ENCODE measurements around the gene CCDC51. TPM values are rescaled to one million over a fixed set of nuclear protein-coding genes. Genes with fewer than 3 reads are reported as not detected.

Gene CCDC51
- total and polyA plus RNA-seq, 2 of the 13 experiments (the other 11 are each of a cell fraction or from before 2014, with no cell fraction given) = 18.1 to 29.4 TPM

DNA sequence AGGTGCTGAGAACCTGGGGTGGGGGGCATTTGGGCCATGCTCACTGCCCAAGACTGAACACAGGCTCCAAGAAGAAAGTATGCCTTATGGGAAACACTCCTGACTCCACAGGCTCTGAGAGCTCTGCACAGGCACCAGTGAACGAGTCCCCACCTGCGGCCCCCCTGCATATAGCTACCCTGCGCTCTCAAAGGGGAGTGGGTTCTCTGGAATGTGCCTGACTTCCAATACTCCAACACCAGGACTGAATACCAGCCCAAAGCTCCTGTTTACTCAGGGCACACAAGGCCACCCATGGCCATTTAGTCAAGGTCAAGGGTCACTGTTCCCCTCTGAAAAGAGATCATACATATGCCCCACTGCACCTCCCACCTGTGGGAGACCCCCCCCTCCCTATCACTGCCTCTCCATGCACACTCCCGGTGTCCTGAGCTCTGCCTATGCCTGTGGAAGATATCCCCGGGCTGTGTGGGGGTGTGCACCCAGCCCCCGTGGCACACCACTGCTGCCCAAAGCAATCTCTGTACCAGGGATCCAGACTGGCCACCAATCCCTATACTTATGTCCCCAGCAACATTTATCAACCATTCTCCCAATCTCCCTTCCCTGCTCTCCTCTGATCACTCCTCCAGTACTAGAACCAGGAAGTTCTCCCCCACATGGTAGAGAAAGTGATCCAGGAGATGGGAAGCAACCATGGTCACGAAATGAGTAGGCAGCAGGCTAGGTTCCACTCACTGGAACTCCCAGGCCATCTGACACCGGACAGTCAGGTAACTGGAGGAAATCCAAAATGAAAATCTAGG is 8.5 kb downstream of the CCDC51 start (continued):
- TF ChIP-seq NFKBIZ (CRISPR knock-in tag; IDR thresholded peaks at IDR 0.05) (peak; percentile 82; the same call in 1 of the 2 replicates), ZNF331 (CRISPR knock-in tag; IDR thresholded peaks at IDR 0.05) (peak; percentile 84), DMAP1 (CRISPR knock-in tag; IDR thresholded peaks at IDR 0.05) (peak; percentile 78; the same call in 1 of the 2 replicates), SUZ12 (IDR thresholded peaks at IDR 0.05; ENCODE audit: low read depth, low read length) (no peak), NONO (IDR thresholded peaks at IDR 0.05) (no peak), NONO (CRISPR knock-in tag; conservative IDR thresholded peaks at IDR 0.05) (peak; percentile 65; the same call in 1 of the 2 replicates), CREBL2 (CRISPR knock-in tag; IDR thresholded peaks at IDR 0.05; ENCODE audit: borderline replicate concordance) (no peak), FOXK2 (IDR thresholded peaks at IDR 0.05) (no peak), ZNF124 (CRISPR knock-in tag; IDR thresholded peaks at IDR 0.05) (0 out of 2 replicates have a peak, but pooled peaks have one; percentile 40), POLR2AphosphoS5 (IDR thresholded peaks at IDR 0.05; ENCODE audit: low read depth, low read length) (peak; percentile 52; the same call in 1 of the 2 replicates), SNAPC2 (CRISPR knock-in tag; IDR thresholded peaks at IDR 0.05) (no peak), NFRKB (IDR thresholded peaks at IDR 0.05) (no peak), HNRNPLL (IDR thresholded peaks at IDR 0.05; ENCODE audit: low read depth, low read length, poor library complexity, severe bottlenecking) (no peak), E2F1 (CRISPR knock-in tag; IDR thresholded peaks at IDR 0.05) (no peak), KDM6A (CRISPR knock-in tag; IDR thresholded peaks at IDR 0.05; ENCODE audit: low read depth) (peak; percentile 92), PRPF4 (IDR thresholded peaks at IDR 0.05; ENCODE audit: low read depth, low read length, poor library complexity, severe bottlenecking) (no peak), ZNF17 (CRISPR knock-in tag; IDR thresholded peaks at IDR 0.05) (no peak)
- TF ChIP-seq, protein P1, sequence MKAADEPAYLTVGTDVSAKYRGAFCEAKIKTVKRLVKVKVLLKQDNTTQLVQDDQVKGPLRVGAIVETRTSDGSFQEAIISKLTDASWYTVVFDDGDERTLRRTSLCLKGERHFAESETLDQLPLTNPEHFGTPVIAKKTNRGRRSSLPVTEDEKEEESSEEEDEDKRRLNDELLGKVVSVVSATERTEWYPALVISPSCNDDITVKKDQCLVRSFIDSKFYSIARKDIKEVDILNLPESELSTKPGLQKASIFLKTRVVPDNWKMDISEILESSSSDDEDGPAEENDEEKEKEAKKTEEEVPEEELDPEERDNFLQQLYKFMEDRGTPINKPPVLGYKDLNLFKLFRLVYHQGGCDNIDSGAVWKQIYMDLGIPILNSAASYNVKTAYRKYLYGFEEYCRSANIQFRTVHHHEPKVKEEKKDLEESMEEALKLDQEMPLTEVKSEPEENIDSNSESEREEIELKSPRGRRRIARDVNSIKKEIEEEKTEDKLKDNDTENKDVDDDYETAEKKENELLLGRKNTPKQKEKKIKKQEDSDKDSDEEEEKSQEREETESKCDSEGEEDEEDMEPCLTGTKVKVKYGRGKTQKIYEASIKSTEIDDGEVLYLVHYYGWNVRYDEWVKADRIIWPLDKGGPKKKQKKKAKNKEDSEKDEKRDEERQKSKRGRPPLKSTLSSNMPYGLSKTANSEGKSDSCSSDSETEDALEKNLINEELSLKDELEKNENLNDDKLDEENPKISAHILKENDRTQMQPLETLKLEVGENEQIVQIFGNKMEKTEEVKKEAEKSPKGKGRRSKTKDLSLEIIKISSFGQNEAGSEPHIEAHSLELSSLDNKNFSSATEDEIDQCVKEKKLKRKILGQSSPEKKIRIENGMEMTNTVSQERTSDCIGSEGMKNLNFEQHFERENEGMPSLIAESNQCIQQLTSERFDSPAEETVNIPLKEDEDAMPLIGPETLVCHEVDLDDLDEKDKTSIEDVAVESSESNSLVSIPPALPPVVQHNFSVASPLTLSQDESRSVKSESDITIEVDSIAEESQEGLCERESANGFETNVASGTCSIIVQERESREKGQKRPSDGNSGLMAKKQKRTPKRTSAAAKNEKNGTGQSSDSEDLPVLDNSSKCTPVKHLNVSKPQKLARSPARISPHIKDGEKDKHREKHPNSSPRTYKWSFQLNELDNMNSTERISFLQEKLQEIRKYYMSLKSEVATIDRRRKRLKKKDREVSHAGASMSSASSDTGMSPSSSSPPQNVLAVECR (CRISPR knock-in tag; IDR thresholded peaks at IDR 0.05; ENCODE audit: borderline replicate concordance) = peak; percentile 75; the same call in 1 of the 2 replicates
- TF ChIP-seq, protein P2, sequence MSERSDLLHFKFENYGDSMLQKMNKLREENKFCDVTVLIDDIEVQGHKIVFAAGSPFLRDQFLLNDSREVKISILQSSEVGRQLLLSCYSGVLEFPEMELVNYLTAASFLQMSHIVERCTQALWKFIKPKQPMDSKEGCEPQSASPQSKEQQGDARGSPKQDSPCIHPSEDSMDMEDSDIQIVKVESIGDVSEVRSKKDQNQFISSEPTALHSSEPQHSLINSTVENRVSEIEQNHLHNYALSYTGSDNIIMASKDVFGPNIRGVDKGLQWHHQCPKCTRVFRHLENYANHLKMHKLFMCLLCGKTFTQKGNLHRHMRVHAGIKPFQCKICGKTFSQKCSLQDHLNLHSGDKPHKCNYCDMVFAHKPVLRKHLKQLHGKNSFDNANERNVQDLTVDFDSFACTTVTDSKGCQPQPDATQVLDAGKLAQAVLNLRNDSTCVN (CRISPR knock-in tag; IDR thresholded peaks at IDR 0.05; ENCODE audit: borderline replicate concordance) = peak; percentile 65; the same call in 1 of the 2 replicates
- TF ChIP-seq, protein P3, sequence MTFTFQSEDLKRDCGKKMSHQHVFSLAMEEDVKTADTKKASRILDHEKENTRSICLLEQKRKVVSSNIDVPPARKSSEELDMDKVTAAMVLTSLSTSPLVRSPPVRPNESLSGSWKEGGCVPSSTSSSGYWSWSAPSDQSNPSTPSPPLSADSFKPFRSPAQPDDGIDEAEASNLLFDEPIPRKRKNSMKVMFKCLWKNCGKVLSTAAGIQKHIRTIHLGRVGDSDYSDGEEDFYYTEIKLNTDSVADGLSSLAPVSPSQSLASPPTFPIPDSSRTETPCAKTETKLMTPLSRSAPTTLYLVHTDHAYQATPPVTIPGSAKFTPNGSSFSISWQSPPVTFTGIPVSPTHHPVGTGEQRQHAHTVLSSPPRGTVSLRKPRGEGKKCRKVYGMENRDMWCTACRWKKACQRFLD (CRISPR knock-in tag; IDR thresholded peaks at IDR 0.05; ENCODE audit: borderline replicate concordance) = no peak
- TF ChIP-seq, protein P4, sequence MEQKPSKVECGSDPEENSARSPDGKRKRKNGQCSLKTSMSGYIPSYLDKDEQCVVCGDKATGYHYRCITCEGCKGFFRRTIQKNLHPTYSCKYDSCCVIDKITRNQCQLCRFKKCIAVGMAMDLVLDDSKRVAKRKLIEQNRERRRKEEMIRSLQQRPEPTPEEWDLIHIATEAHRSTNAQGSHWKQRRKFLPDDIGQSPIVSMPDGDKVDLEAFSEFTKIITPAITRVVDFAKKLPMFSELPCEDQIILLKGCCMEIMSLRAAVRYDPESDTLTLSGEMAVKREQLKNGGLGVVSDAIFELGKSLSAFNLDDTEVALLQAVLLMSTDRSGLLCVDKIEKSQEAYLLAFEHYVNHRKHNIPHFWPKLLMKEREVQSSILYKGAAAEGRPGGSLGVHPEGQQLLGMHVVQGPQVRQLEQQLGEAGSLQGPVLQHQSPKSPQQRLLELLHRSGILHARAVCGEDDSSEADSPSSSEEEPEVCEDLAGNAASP (CRISPR knock-in tag; IDR thresholded peaks at IDR 0.05; ENCODE audit: borderline replicate concordance) = peak; percentile 93; the same call in 1 of the 2 replicates

Data from HepG2 (cell line).